Measurements from ENCODE around the gene PCNT. TPM values are rescaled to one million over a fixed set of nuclear protein-coding genes. Genes with fewer than 3 reads are reported as not detected.

Gene PCNT
- total and polyA plus RNA-seq, 2 of the 8 experiments (the other 6 are each of a cell fraction or from before 2014, with no cell fraction given), result 9.9 to 45.1 TPM

DNA sequence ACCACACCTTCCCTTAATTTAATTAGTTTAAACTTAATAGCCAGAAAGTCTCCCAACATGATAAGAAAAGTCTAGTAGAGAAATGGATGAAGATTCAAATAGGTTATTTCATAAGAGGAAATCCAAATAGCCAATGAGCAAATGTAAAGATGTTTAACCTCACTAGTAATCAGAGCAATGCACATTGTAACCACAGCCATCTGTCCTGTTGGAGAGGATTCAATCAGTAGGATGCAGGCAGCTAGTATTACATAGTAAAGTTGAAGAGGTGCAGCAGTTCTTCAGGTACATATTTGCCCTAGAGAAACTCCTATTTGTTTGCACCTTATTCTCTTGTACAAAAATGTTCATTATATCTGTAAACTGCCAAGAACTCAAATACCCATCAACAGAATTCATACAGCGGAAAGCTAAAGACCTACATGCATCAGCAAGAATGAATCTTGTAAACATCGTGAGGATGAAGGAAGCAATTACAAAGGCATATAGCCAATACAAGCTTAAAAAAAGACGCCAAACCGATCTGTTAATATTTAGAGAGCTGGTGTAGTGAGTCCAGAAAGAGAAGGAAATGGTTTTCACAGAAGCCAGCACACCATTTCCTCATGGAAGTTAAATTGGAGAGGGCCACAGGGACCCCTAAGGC is 162.6 kb downstream of the PCNT start (continued):
- TF ChIP-seq, protein P1, sequence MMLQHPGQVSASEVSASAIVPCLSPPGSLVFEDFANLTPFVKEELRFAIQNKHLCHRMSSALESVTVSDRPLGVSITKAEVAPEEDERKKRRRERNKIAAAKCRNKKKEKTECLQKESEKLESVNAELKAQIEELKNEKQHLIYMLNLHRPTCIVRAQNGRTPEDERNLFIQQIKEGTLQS (IDR thresholded peaks at IDR 0.05; ENCODE audit: insufficient read depth, low read depth, low read length), result no peak
- TF ChIP-seq CEBPB (IDR thresholded peaks at IDR 0.05; ENCODE audit: low read depth, low read length) (no peak), FOSL1 (IDR thresholded peaks at IDR 0.05; ENCODE audit: insufficient read depth, low read depth, low read length) (no peak), MAFK (IDR thresholded peaks at IDR 0.05; ENCODE audit: low read depth, low read length) (no peak), RNF2 (IDR thresholded peaks at IDR 0.05; ENCODE audit: borderline replicate concordance, low read depth, low read length, missing control alignments, poor library complexity, severe bottlenecking) (no peak), BCL11A (IDR thresholded peaks at IDR 0.05; ENCODE audit: low read depth in 2 of 2, low read length in 2 of 2) (no peak), SRF (IDR thresholded peaks at IDR 0.05; ENCODE audit: low read depth, low read length) (no peak), CBX8 (IDR thresholded peaks at IDR 0.05; ENCODE audit: borderline replicate concordance, low read depth, low read length) (no peak)
